Measurements from ENCODE around the gene ATRX. TPM values are rescaled to one million over a fixed set of nuclear protein-coding genes. Genes with fewer than 3 reads are reported as not detected.

ATRX gene
- total and polyA plus RNA-seq, 2 experiments from 2014 or later = 162 to 179 TPM

- TF ChIP-seq REST (IDR thresholded peaks at IDR 0.05; ENCODE audit: unreplicated experiment) (no peak), JUNB (IDR thresholded peaks at IDR 0.05; ENCODE audit: unreplicated experiment) (no peak)
Measured at GRCh38 chrX:77668391-77669237, 117.4 kb downstream of the ATRX start (continued).

- Mint-ChIP-seq H3K9me3 (no peaks in the 10 kb centered on the region), H3K4me1 (no peaks in the 10 kb centered on the region), H3K36me3 (ENCODE audit: low read depth) (peaks cover 22% of the 10 kb centered on the region; the same call in 2 of the 3 replicates), H3K27ac (no peak overlapping the region), H3K27me3 (ENCODE audit: insufficient read depth, low read depth, poor library complexity) (no peaks in the 10 kb centered on the region), H3K4me3 (no peak overlapping the region)
- H3K27ac ChIP-seq (ENCODE audit: low read depth) = no peak overlapping the region
- no peaks in the 10 kb centered on the region for H3K27me3 ChIP-seq (ENCODE audit: insufficient read depth)
- no peaks in the 10 kb centered on the region for H3K4me1 ChIP-seq (ENCODE audit: insufficient read depth)
- H3K36me3 ChIP-seq (ENCODE audit: insufficient read depth) = no peaks in the 10 kb centered on the region; the same call in 1 of the 2 replicates
- no peak for DNase-seq (ENCODE audit: low spot score)
- H2AFZ ChIP-seq = no peak overlapping the region
- peaks cover 7% of the 10 kb centered on the region for H3K79me2 ChIP-seq (replicated peaks; ENCODE audit: insufficient read depth)
- no peak for TF ChIP-seq ETS1 (IDR thresholded peaks at IDR 0.05)
- no peak for TF ChIP-seq ZNF331 (CRISPR knock-in tag; IDR thresholded peaks at IDR 0.05; ENCODE audit: low read depth)
- TF ChIP-seq CREB1 (CRISPR knock-in tag; IDR thresholded peaks at IDR 0.05; ENCODE audit: low read depth) = no peak
- no peak for TF ChIP-seq CTCF (conservative IDR thresholded peaks at IDR 0.05; ENCODE audit: low read depth in 2 of 2)
- no peak for TF ChIP-seq JUNB (IDR thresholded peaks at IDR 0.05; ENCODE audit: unreplicated experiment)
- H3K9me2 ChIP-seq (ENCODE audit: insufficient read depth) = no peaks in the 10 kb centered on the region
- no peak overlapping the region for H3K4me3 ChIP-seq
- H4K20me1 ChIP-seq (replicated peaks; ENCODE audit: insufficient read depth) = no peaks in the 10 kb centered on the region
- H3K4me2 ChIP-seq = no peak overlapping the region
- ATAC-seq = no peak
- no peaks in the 10 kb centered on the region for H3F3A ChIP-seq (replicated peaks; ENCODE audit: low read depth)
Measured at GRCh38 chrX:77658886-77659285, 127.1 kb downstream of the ATRX start.

Data from GM23338 (cell line).